H9 (cell line): ENCODE results near the gene EFEMP1. TPM values are rescaled to one million over a fixed set of nuclear protein-coding genes. Genes with fewer than 3 reads are reported as not detected.

Experiments used
- DNase-seq: peaks from one replicate; pipeline ENCODE4 v3.0.0-alpha.2; 2017
- H2AFZ ChIP-seq: one replicate; pipeline ENCODE4 v1.6.1; 2013; ENCODE audit warnings: mild to moderate bottlenecking, low read length, control low read depth, moderate library complexity
- H2AK5ac ChIP-seq: 2 replicates; pipeline ENCODE4 v1.6.1; 2013; ENCODE audit warnings: low read length, control low read depth, mixed read lengths; ENCODE audit not compliant: insufficient read length
- H2BK120ac ChIP-seq: one replicate; pipeline ENCODE4 v1.6.1; 2013; ENCODE audit warnings: low read depth, mild to moderate bottlenecking, low read length, control low read depth, inconsistent platforms; ENCODE audit not compliant: poor library complexity, severe bottlenecking
- H2BK12ac ChIP-seq: 2 replicates; pipeline ENCODE4 v1.6.1; 2013; ENCODE audit warnings: low read length, control low read depth, mixed read lengths, low read depth; ENCODE audit not compliant: insufficient read length
- H2BK15ac ChIP-seq: 2 replicates; pipeline ENCODE4 v1.6.1; 2013; ENCODE audit warnings: low read depth, low read length, control low read depth
- H2BK20ac ChIP-seq: one replicate; pipeline ENCODE4 v1.6.1; 2013; ENCODE audit warnings: low read depth, mild to moderate bottlenecking, low read length, control low read depth, inconsistent platforms; ENCODE audit not compliant: poor library complexity, severe bottlenecking
- H2BK5ac ChIP-seq: 2 replicates; pipeline ENCODE4 v1.6.1; 2013; ENCODE audit warnings: low read length, control low read depth, mixed read lengths; ENCODE audit not compliant: insufficient read length
- H3K14ac ChIP-seq: 2 replicates; pipeline ENCODE4 v1.6.1; 2013; ENCODE audit warnings: low read length, control low read depth; ENCODE audit not compliant: insufficient read depth
- H3K18ac ChIP-seq: 2 replicates; pipeline ENCODE4 v1.6.1; 2013; ENCODE audit warnings: low read depth, mild to moderate bottlenecking, mixed read lengths, low read length, control low read depth; ENCODE audit not compliant: insufficient read length
- H3K23ac ChIP-seq: 2 replicates; pipeline ENCODE4 v1.6.1; 2013; ENCODE audit warnings: low read length, control low read depth, mixed read lengths, low read depth; ENCODE audit not compliant: insufficient read length
- H3K23me2 ChIP-seq: 2 replicates; pipeline ENCODE4 v1.6.1; 2013; ENCODE audit warnings: low read depth, mild to moderate bottlenecking, mixed read lengths, low read length, control low read depth; ENCODE audit not compliant: insufficient read length, poor library complexity, severe bottlenecking
- H3K27ac ChIP-seq: 2 replicates; pipeline ENCODE4 v1.5.1; 2013; ENCODE audit warnings: low read length, control low read depth, mixed read lengths, low read depth; ENCODE audit not compliant: insufficient read length
- H3K27me3 ChIP-seq: 2 replicates; pipeline ENCODE4 v1.6.1; 2013; ENCODE audit warnings: low read length, control low read depth, inconsistent platforms; ENCODE audit not compliant: insufficient read depth
- H3K4ac ChIP-seq: 2 replicates; pipeline ENCODE4 v1.6.1; 2013; ENCODE audit warnings: low read depth, mild to moderate bottlenecking, control low read depth, inconsistent platforms, low read length, moderate library complexity
- H3K4me1 ChIP-seq: 2 replicates; pipeline ENCODE4 v1.6.1; 2013; ENCODE audit warnings: low read length, control low read depth, inconsistent platforms; ENCODE audit not compliant: insufficient read depth
- H3K4me2 ChIP-seq: 2 replicates; pipeline ENCODE4 v1.6.1; 2013; ENCODE audit warnings: low read length, control low read depth, mixed read lengths; ENCODE audit not compliant: insufficient read length, insufficient read depth
- H3K56ac ChIP-seq: 2 replicates; pipeline ENCODE4 v1.6.1; 2013; ENCODE audit warnings: low read depth, mild to moderate bottlenecking, mixed read lengths, low read length, control low read depth; ENCODE audit not compliant: insufficient read length
- H3K79me1 ChIP-seq: 2 replicates; pipeline ENCODE4 v1.6.1; 2013; ENCODE audit warnings: low read depth, mild to moderate bottlenecking, moderate library complexity, low read length, control low read depth, inconsistent platforms; ENCODE audit not compliant: insufficient read depth, poor library complexity, severe bottlenecking
- H3K79me2 ChIP-seq: 2 replicates; pipeline ENCODE4 v1.6.1; 2013; ENCODE audit warnings: low read length, control low read depth, inconsistent platforms; ENCODE audit not compliant: insufficient read depth
- H3K9ac ChIP-seq: 2 replicates; pipeline ENCODE4 v1.6.1; 2013; ENCODE audit warnings: low read length, control low read depth, mixed read lengths; ENCODE audit not compliant: insufficient read length; ENCODE audit errors: extremely low read depth
- H3K9me3 ChIP-seq: one replicate; pipeline ENCODE4 v1.6.1; 2013; ENCODE audit warnings: low read depth, low read length, inconsistent platforms; ENCODE audit not compliant: control insufficient read depth
- H3T11ph ChIP-seq: one replicate; pipeline ENCODE4 v1.6.1; 2013; ENCODE audit warnings: mild to moderate bottlenecking, low read length, control low read depth, inconsistent platforms
- H4K20me1 ChIP-seq: one replicate; pipeline ENCODE4 v1.6.1; 2013; ENCODE audit not compliant: control insufficient read depth, insufficient read length, insufficient read depth
- H4K5ac ChIP-seq: 2 replicates; pipeline ENCODE4 v1.6.1; 2013; ENCODE audit warnings: low read depth, mild to moderate bottlenecking, mixed read lengths, low read length, control low read depth; ENCODE audit not compliant: insufficient read length
- H4K8ac ChIP-seq: replicated peaks from 2 replicates; pipeline ENCODE4 v1.6.1; 2013; ENCODE audit warnings: low read length, control low read depth, mixed read lengths, low read depth; ENCODE audit not compliant: insufficient read length
- H4K91ac ChIP-seq: 2 replicates; pipeline ENCODE4 v1.6.1; 2013; ENCODE audit warnings: low read depth, mild to moderate bottlenecking, moderate library complexity, mixed read lengths, low read length, control low read depth; ENCODE audit not compliant: insufficient read length
- H3K27ac Mint-ChIP-seq, 3 experiments: 2 replicates in 2 of 3; 3 replicates in 1 of 3; pipeline ENCODE4 v1.8.0; 2020 to 2021; ENCODE audit warnings: mixed read lengths in 3 of 3, mild to moderate bottlenecking in 1 of 3, moderate library complexity in 1 of 3
- H3K27me3 Mint-ChIP-seq: 2 replicates; pipeline ENCODE4 v1.8.0; 2021; ENCODE audit warnings: low read depth, mild to moderate bottlenecking, moderate library complexity, mixed read lengths
- H3K36me3 Mint-ChIP-seq, 3 experiments: 2 replicates in 2 of 3; 3 replicates in 1 of 3; pipeline ENCODE4 v1.8.0; 2020 to 2021; ENCODE audit warnings: low read depth in 3 of 3, mixed read lengths in 3 of 3; ENCODE audit not compliant: insufficient read depth in 1 of 3
- H3K4me1 Mint-ChIP-seq, 2 experiments: 2 replicates each; pipeline ENCODE4 v1.8.0; 2020; ENCODE audit warnings: mixed read lengths in 2 of 2
- H3K4me3 Mint-ChIP-seq, 2 experiments: 2 replicates in 1 of 2; 3 replicates in 1 of 2; pipeline ENCODE4 v1.8.0; 2020 to 2021; ENCODE audit warnings: mild to moderate bottlenecking in 2 of 2, mixed read lengths in 2 of 2, moderate library complexity in 1 of 2
- H3K9me3 Mint-ChIP-seq, 2 experiments: 2 replicates in 1 of 2; 3 replicates in 1 of 2; pipeline ENCODE4 v1.8.0; 2020; ENCODE audit warnings: mild to moderate bottlenecking in 2 of 2, mixed read lengths in 2 of 2, moderate library complexity in 1 of 2
- WGBS: extraction: QIAGEN DNeasy Blood & Tissue Kit; methylation state at CpG from one replicate; pipeline ENCODE4 v1.1.7; 2013; ENCODE audit warnings: missing lambda C conversion rate, low lambda C conversion rate, mixed read lengths; ENCODE audit not compliant: insufficient read length; ENCODE audit errors: extremely low coverage; 5-methylcytosine and 5-hydroxymethylcytosine counted together
- total RNA-seq: library from RNA; stranded (reverse); gene quantifications from 2 replicates; pipeline ENCODE4 v1.2.1, GENCODE V29; 2021
- TF ChIP-seq, protein P1 (sequence below): fragments of 200-600 bp; sonication (generic); conservative IDR thresholded peaks from 3 replicates; pipeline ENCODE4 v1.8.0; 2021; ENCODE audit warnings: antibody characterized with exemption, mild to moderate bottlenecking

Gene EFEMP1
- total RNA-seq, 1 experiment from 2014 or later = 3.5 TPM

DNA sequence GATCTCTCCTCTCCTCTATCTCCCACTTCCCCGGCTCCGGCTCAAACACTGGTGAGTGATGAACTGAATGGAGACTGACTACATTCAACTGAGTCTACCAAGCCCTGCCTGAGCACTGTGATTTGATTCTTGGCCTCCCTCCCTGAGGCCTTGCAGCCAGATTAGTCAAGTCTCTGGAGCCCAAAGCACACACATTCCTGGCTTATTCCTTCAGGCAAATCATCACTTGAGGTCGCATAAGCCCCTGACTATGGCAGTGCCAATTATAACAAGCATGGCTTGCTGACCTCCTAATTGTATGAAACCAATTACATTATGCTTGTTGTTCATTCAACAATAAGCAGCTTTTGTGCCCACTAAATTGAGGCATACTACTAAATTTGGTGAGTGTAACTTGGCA is 34.6 kb downstream of the EFEMP1 start:
- Histone ChIP-seq H2AK5ac (no peak overlapping the region), H2BK15ac (no peak overlapping the region), H3K18ac (no peak overlapping the region), H3K4me2 (no peak overlapping the region), H2AFZ (no peak overlapping the region), H3K4ac (no peak overlapping the region), H3K27ac (no peak overlapping the region), H4K20me1 (no peaks in the 10 kb centered on the region), H3K4me1 (peaks cover 5% of the 10 kb centered on the region; the same call in 1 of the 2 replicates), H3K9me3 (no peaks in the 10 kb centered on the region), H4K8ac (no peak overlapping the region), H2BK20ac (no peak overlapping the region), H2BK120ac (no peak overlapping the region), H3K9ac (no peak overlapping the region), H3K14ac (no peak overlapping the region), H3K23ac (no peak overlapping the region), H4K91ac (no peak overlapping the region), H3K27me3 (no peaks in the 10 kb centered on the region), H3K79me2 (no peaks in the 10 kb centered on the region), H4K5ac (no peak overlapping the region), H3K23me2 (no peaks in the 10 kb centered on the region), H2BK12ac (no peak overlapping the region), H2BK5ac (no peak overlapping the region), H3K79me1 (no peaks in the 10 kb centered on the region), H3K56ac (no peak overlapping the region), H3T11ph (no peak overlapping the region)
- peaks cover 7 to 8% of the 10 kb centered on the region in 2 experiments for H3K4me1 Mint-ChIP-seq
- no peaks in the 10 kb centered on the region for H3K36me3 Mint-ChIP-seq
- no peak for DNase-seq
- H3K27me3 Mint-ChIP-seq = no peaks in the 10 kb centered on the region
- TF ChIP-seq, protein P1, sequence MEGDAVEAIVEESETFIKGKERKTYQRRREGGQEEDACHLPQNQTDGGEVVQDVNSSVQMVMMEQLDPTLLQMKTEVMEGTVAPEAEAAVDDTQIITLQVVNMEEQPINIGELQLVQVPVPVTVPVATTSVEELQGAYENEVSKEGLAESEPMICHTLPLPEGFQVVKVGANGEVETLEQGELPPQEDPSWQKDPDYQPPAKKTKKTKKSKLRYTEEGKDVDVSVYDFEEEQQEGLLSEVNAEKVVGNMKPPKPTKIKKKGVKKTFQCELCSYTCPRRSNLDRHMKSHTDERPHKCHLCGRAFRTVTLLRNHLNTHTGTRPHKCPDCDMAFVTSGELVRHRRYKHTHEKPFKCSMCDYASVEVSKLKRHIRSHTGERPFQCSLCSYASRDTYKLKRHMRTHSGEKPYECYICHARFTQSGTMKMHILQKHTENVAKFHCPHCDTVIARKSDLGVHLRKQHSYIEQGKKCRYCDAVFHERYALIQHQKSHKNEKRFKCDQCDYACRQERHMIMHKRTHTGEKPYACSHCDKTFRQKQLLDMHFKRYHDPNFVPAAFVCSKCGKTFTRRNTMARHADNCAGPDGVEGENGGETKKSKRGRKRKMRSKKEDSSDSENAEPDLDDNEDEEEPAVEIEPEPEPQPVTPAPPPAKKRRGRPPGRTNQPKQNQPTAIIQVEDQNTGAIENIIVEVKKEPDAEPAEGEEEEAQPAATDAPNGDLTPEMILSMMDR = no peak
- no CpG with 5 or more reads among the region's 3 CpGs for WGBS
- peak overlapping the region in 2 of 3 experiments; percentile 81 to 82; a peak in 3 of 7 replicates for H3K27ac Mint-ChIP-seq
- H3K9me3 Mint-ChIP-seq = no peaks in the 10 kb centered on the region
- no peak overlapping the region for H3K4me3 Mint-ChIP-seq
